Measurements from ENCODE around the gene FAM210B. TPM values are rescaled to one million over a fixed set of nuclear protein-coding genes. Genes with fewer than 3 reads are reported as not detected.

FAM210B gene
- total and polyA plus RNA-seq, 2 of the 8 experiments (the other 6 are each of a cell fraction or from before 2014, with no cell fraction given) = 9.4 to 15.0 TPM

Other genes starting within 250 kb of the FAM210B start
- gene MC3R, start 110.2 kb upstream of the FAM210B start, total RNA-seq (2021; fragmentation: NEBNext Ultra II Directional; extraction: Animal tissue kit (Norgen Biotek cat#: 25700)) = not detected in 2 replicates
- not detected in 2 replicates for gene MC3R, start 110.2 kb upstream of the FAM210B start, polyA plus RNA-seq (2011; rRNA removed)
- gene AURKA, start 33.2 kb downstream of the FAM210B start, total RNA-seq (2021; fragmentation: NEBNext Ultra II Directional; extraction: Animal tissue kit (Norgen Biotek cat#: 25700)) = 84.8 and 90.8 TPM in 2 replicates
- 37.5 and 45.8 TPM in 2 replicates for gene AURKA, start 33.2 kb downstream of the FAM210B start, polyA plus RNA-seq (2011; rRNA removed)
- 56.4 and 59.4 TPM in 2 replicates for gene CSTF1, start 33.7 kb downstream of the FAM210B start, total RNA-seq (2021; fragmentation: NEBNext Ultra II Directional; extraction: Animal tissue kit (Norgen Biotek cat#: 25700))
- gene CSTF1, start 33.7 kb downstream of the FAM210B start, polyA plus RNA-seq (2011; rRNA removed) = 78.8 and 83.5 TPM in 2 replicates
- gene CASS4, start 53.3 kb downstream of the FAM210B start, total RNA-seq (2021; fragmentation: NEBNext Ultra II Directional; extraction: Animal tissue kit (Norgen Biotek cat#: 25700)) = not detected in 2 replicates
- not detected in 2 replicates for gene CASS4, start 53.3 kb downstream of the FAM210B start, polyA plus RNA-seq (2011; rRNA removed)
- 51.2 and 51.4 TPM in 2 replicates for gene RTF2, start 109.7 kb downstream of the FAM210B start, total RNA-seq (2021; fragmentation: NEBNext Ultra II Directional; extraction: Animal tissue kit (Norgen Biotek cat#: 25700))
- 31.0 and 33.9 TPM in 2 replicates for gene RTF2, start 109.7 kb downstream of the FAM210B start, polyA plus RNA-seq (2011; rRNA removed)
- not detected in 2 replicates for gene FAM209A, start 165.8 kb downstream of the FAM210B start, total RNA-seq (2021; fragmentation: NEBNext Ultra II Directional; extraction: Animal tissue kit (Norgen Biotek cat#: 25700))
- gene FAM209A, start 165.8 kb downstream of the FAM210B start, polyA plus RNA-seq (2011; rRNA removed) = 0.15 and 0.30 TPM in 2 replicates
- gene FAM209B, start 174.3 kb downstream of the FAM210B start, total RNA-seq (2021; fragmentation: NEBNext Ultra II Directional; extraction: Animal tissue kit (Norgen Biotek cat#: 25700)) = 0.82 TPM in 1 of 2 replicates, not detected in the other
- gene FAM209B, start 174.3 kb downstream of the FAM210B start, polyA plus RNA-seq (2011; rRNA removed) = 0.29 TPM in 1 of 2 replicates, not detected in the other

Data from H1 (cell line).